Lung microvascular endothelial cell (primary cell): ENCODE data around the gene SHE. TPM values are rescaled to one million over a fixed set of nuclear protein-coding genes. Genes with fewer than 3 reads are reported as not detected.
"Not testable (repeated sequence)": the region's sequence is repeated elsewhere in the genome, so short reads cannot be mapped to it uniquely, and the experiment has no call there.

Experiments
- DNase-seq, 2 donors: peaks; one replicate each; pipeline versions ENCODE4 v3.0.0 to v3.0.0-alpha.2; 2010; ENCODE audit warnings: low read depth in 2 of 2
- total RNA-seq: library from RNA; depleted of rRNA; stranded (reverse); fragments of >200 nt; gene quantifications from 2 replicates; pipeline ENCODE4 v1.2.1, GENCODE V29; 2014

SHE gene
- 62.3 and 91.7 TPM in 2 replicates for total RNA-seq

- DNase-seq, result peak; percentile 57 to 85
These were observed at the start of gene SHE, which contains the start of gene TDRD10 for GRCh38 chr1:154502066-154502743. SHE (minus strand) TSS chr1:154502412; CDS start chr1:154502026, 386 bp downstream. TDRD10 (plus strand) TSS chr1:154502219; CDS start chr1:154506904, 4,685 bp downstream.

GRCh38 chr1:154551474-154551873 lies 49.3 kb upstream of the SHE start:
- no peak for DNase-seq

GRCh38 chr1:154550657-154551056 lies 48.4 kb upstream of the SHE start:
- DNase-seq, result no peak

GRCh38 chr1:154550070-154550469 lies 47.9 kb upstream of the SHE start:
- no peak for DNase-seq

- no peak for DNase-seq
These were observed 47.1 kb upstream of the SHE start for GRCh38 chr1:154549202-154549770.

GRCh38 chr1:154548028-154548427 lies 45.8 kb upstream of the SHE start:
- DNase-seq, result peak in 1 of 2 donors; percentile 82

- DNase-seq, result no peak
These were observed 45.0 kb upstream of the SHE start for GRCh38 chr1:154547105-154547732.

- peak; percentile 74 to 77 for DNase-seq
These were observed 44.3 kb upstream of the SHE start for GRCh38 chr1:154546264-154547063.

- DNase-seq, result no peak
These were observed 39.0 kb upstream of the SHE start for GRCh38 chr1:154541231-154541630.

- no peak for DNase-seq
These were observed 37.6 kb upstream of the SHE start for GRCh38 chr1:154539486-154540483.

GRCh38 chr1:154536570-154536969 lies 34.4 kb upstream of the SHE start:
- DNase-seq, result no peak

- peak; percentile 17 to 75 for DNase-seq
These were observed 32.0 kb upstream of the SHE start for GRCh38 chr1:154533952-154534844.

- not testable (repeated sequence) for DNase-seq
These were observed 29.7 kb upstream of the SHE start for GRCh38 chr1:154531950-154532349.

GRCh38 chr1:154529308-154529707 lies 27.1 kb upstream of the SHE start:
- DNase-seq, result no peak

- no peak for DNase-seq
These were observed 25.0 kb upstream of the SHE start for GRCh38 chr1:154527192-154527591.

- peak; percentile 21 to 94 for DNase-seq
These were observed 22.7 kb upstream of the SHE start for GRCh38 chr1:154524881-154525280.

GRCh38 chr1:154521695-154522094 lies 19.5 kb upstream of the SHE start:
- DNase-seq, result peak in 1 of 2 donors; percentile 66

- DNase-seq, result peak; percentile 65 to 88
These were observed 18.1 kb upstream of the SHE start for GRCh38 chr1:154520333-154520732.

GRCh38 chr1:154519591-154519991 lies 17.4 kb upstream of the SHE start:
- DNase-seq, result no peak

- DNase-seq, result no peak
These were observed 15.4 kb upstream of the SHE start for GRCh38 chr1:154517661-154518060.
